GM21423 (cell line): Measurements from ENCODE around the gene MPST.
"Not testable (repeated sequence)": the region's sequence is repeated elsewhere in the genome, so short reads cannot be mapped to it uniquely, and the experiment has no call there.

Experiments used
- ATAC-seq: cut with Tn5 transposase; IDR thresholded peaks from one replicate; pipeline ENCODE4 v1.9.1; 2021; ENCODE audit warnings: mild to moderate bottlenecking, moderate library complexity; ENCODE audit not compliant: unreplicated experiment

The MPST gene

DNA sequence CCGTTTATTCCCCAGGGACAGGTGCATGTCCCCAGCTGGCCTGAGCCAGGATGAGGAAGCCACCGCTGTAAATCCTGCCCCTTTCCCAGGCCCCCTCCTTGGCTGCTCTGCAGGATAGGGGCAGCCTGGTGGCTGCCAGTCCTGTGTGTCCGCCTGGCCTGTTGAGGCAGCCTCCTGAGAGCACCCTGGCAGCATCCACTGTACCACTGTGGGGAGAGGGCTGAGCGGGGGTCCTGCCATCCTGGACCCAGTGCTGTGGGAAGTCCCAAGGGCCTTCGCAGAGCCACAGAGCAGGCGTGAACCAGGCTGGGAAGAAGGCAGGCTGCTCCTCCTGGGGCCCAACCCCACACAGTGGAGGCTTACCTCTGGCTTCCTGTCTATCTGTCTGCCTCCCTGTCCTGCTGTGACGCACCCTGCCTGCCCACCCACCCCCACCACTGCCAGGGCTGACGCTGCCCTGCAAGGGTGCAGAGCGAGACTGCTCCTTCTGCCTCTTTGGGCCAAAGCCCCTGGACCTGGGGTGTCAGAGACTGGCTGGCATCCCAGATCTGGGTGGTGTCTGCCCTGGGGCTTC is 40.4 kb downstream of the MPST start:
- ATAC-seq: no peak

DNA sequence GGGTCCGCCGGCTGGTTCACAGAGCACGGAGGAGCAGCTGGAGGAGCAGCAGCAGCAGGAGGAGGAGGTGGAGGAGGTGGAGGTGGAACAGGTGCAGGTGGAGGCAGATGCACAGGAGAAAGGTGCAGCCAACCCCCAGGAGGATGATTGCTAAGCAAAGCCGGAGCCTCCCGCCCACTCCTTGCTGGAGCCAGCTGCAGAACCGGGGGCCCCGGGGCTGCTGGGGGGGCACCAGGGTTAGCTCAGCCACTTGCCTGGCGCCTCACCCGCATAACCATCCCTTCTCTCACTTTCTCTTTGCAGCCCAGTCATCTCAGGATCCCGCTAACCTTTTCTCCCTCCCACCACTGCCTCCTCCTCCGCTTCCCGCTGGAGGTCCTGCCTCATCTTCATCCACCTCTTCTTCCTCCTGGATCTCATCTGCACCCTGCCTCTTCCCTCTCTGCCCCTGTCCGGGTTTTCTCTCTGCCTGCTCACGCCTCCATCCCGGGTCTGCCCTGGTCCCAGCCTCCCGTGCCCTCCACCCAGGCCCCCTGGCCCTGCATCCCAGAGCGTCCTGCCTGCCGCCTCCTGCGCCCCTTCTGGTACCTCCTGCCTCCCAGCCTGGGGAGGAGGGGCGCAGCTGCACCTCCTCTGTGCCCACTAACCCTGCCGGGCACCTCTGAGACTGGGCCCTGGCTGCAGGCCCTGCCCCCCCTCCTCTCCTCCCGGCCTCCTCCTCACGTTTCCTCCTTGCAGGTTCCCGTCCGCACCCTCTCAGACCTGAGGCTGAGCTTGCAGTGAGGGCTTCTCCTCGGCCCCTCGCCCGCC is 41.5 kb downstream of the MPST start:
- ATAC-seq: no peak

DNA sequence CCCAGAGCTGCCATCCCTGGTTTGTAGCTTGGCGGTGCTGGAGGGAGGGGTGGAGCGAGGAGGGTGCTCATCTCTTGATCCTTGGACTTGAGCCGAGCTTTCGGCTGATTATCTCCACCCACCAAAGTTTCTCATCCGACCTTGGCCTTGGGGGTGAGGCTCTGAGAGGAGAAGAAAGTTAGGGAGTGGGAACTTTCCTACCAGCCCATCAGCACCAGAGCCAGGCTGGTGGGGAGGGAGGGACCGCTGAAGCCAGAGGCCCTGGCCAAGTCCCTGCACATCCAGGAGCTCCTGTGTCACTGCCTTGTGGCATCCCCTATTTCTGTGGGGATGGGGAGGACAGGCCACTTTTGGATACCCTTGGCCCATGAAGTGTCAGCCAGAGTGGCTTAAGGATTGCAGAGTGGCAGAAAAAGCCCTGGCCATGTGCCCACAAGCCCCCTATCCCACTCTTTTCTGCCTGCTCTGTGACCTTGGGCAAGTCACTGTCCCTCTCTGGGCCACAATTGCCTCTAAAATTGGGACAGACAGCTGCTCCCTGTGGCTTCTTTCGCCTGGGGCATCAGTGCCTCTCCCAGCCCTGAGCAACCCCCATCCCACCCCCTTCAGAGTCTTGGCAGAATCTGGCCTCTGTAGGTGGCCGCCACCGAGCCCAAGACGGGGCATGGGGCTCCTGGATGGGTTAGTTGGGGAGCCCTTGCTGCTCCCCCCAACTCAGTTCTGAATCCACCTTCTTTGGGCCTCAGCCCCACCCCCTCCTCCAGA is 42.3 kb downstream of the MPST start:
- ATAC-seq: no peak

DNA sequence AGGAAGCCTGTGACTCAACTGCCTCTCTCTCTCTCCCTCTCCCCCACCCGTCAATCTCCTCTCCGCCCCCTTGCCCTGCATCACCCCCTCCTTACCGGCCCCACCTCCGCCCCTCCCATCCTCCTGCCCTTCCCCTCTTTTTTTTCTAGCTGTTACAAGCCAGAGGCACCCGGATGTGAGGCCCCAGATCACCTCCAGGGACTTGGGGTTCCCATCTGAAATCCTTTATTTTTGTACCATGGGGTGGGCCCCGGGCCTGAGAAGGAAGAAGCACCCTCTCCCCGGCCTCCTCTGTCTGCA is 42.8 kb downstream of the MPST start:
- ATAC-seq: no peak

DNA sequence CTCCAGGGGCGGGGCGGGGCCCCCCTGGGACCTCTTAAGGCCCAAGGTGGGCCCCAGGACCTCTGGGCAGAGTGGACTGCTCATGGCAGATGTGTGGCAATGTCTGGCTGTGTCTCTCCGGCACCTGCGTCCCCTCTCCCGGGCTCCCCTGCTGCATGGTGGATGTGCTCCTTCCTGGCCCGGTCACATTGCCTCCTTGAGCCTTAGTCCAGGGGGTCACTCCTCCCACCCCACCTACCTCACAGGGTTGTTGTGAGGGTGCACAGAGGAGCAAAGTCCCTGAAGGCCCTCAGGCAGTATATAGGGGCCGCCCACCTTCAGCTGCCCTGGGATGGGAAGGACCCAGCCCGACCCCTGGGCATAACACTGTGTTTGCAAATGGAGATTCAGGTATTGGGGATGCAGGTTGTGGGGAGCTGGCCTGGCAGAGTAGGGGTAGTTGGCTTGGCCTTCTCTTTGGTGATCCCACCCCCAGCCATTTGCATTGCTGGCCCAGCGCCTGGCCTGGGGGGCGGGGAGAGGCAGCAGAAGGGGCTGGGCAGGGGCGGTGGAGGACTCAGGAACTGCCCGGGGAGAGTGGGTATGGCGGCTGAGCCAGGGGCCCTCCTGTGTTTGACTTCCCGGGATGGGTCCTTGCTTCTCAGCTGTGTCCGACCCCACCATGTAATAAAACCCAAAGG is 43.3 kb downstream of the MPST start:
- no peak for ATAC-seq

DNA sequence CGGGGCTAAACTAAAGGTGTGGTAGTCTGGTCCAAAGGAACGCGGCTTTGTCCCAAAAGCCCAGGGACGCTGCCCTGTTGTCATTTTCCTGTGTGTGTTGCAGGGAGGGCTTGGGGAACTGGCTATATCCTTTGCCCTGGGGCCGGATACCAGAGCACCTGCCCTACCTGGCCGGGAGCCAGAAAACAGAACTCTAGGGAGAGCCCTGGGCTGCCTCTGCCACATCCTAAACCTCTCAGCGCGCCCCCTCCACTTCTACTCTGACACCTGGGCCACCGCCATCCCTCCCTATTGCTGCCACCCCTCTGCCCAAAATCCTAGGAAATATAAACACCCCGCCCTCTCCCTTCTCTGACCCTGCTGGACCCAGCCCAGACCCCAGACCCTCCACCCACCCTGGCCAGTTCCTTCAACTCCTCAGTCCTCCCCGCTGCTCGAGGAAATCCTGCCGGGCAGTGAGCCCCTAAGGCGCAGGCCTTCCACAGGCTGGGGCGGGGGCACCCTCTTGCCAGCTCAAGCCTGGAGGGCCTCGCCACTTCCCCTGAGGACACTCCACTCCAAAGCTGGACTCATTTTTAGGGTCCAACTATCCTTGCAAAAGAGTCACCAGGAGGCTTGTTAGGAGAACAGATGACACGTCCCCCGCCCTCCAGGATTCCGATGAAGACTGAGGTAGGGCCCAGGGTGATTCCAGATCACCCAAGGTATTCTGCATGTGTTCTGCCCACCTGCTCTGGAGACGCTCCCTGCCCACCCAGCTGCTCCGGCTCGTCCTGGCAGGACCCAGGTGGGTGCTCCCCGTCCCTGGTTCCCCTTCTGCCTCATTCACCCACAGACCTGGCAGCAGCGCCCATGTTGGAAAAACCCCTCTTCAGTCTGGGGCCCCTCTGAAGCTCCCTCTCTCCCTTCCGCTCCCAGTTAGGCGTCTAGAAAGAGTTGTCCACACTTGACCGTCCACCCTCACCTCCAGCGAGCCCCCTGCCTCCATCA is 44.2 kb downstream of the MPST start:
- no peak for ATAC-seq

DNA sequence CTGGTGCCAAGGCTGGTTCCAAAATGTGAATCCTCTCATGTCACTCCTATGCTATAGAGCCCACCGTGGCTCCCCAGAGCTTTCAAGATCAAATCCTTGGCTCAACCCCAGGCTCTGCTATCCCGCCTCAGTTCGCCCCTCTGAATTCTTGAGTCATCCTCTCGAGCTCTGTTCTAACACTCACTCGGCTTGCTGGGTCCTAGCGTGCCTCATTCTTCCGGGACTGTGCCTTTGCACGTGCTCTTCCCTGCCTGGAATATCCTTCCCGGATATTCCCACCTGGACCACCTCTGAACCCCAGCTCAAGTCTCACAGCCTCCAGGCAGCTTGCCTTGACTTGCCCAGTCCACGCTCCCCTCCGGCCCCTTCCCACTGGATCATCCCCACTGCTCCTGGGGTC is 45.0 kb downstream of the MPST start:
- ATAC-seq: no peak

DNA sequence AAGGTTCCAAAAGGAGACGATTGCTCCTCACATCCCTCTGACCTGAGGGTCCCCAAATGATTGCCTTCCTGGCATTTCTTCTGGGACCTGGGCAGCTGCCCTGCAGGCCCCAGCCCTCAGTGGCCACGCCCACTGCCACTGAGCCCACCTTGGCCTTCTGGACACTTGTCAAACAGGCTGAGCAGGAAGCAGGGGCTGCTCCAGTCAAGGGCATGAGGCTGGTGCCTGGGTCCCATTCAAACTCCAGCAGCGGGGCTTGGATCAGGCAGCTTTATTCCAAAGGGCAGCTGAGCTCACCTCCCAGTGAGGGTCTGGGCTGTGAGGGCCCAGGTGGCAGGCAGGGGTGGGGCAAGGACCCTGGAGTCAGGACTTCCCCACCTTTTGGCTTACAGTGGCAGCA is 45.6 kb downstream of the MPST start:
- ATAC-seq: no peak

DNA sequence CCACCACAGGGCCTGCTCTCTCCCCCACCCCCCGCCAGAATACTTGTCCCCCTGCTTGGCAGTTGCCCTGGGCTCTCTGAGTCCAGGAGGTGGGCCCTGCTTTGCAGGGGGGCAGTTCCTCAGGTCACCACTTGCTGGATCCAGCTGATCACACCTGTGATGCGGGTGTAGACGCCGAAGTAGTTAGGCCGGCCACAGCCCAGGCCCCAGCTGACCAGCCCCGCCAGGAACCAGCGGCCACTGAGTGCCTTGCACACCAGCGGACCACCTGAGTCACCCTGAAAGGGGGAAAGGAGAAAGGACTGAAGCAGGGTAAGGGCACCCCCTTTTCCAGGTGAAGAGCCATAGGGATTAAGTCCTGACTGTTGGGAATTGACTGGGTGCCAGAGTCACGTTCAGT is 46.4 kb downstream of the MPST start:
- ATAC-seq: no peak

DNA sequence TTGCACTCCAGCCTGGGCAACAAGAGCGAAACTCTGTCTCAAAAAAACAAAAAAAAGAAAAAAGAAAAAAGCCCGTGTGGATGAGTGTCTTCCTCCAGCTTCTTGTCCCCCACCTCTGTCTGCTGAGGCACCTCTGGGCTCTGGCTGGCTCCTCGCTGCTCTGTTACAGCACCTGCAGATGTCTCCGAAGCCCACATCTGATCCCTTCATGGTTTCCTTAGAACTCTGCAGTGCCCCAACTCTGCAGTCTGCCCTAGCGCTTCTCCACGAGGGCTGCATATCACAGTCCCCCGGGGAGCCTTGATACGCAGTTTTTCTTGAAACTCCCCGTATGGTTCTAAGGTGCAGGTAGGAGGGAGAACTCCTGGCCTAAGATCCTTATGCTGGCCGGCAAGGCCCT is 47.9 kb downstream of the MPST start:
- no peak for ATAC-seq

DNA sequence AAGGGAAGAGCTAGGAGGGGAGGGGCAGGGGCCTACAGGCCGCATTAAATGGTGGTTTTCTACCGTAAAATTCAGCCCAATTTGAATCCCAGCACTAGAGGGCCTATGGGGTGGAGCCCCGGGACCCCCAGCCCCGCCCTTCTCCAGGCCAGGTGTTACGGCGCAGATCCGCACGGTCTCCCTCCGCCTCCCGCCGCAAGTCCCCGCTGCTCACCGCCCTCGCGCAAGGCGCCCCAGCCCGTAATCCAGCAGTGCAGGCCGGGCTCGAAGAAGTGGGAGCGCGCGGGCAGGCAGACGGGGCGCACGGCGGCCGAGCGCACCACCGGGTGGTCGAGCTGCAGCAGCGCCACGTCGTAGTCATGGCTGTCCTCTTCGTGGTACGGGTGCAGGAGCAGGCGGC is 49.3 kb downstream of the MPST start:
- no peak for ATAC-seq

DNA sequence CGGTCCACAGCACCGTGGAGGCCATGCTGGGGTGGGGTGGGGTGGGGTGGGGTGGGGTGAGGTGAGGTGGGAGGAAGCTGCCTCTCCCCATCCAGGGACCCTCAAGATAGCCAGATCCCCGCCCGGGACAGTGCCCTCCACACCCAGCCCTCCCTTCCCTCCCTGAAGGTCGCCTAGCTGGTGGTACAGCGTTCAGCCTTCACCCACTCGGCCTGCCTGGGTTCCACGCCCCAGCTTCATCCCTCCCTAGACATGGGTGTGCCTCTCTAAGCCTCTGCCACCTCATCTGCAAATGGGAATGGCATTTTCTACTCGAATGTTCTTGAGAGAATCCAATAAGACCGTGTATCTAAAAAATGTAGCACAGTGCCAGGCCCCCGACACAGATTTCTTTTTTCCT is 49.8 kb downstream of the MPST start:
- ATAC-seq: no peak

DNA sequence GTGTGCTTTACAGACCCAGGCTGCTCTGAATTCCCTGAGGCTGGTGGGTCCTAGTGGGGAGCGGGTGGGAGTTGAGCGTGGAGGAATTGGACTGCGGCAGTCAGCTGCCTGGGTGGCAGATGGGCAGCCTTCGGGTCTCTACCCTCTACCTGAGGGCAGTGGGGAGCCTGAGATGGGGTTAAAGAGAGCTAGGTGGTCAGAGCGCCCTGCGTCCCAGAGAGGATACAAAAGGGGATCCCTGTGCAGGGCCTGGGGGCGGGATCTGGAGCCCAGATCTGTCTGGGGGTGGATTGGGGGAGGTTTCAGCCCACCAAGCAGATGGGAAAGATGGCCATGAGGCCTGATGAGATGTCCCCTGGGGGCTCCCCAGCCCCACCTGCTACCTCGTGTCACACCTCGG is 50.2 kb downstream of the MPST start:
- ATAC-seq: no peak

DNA sequence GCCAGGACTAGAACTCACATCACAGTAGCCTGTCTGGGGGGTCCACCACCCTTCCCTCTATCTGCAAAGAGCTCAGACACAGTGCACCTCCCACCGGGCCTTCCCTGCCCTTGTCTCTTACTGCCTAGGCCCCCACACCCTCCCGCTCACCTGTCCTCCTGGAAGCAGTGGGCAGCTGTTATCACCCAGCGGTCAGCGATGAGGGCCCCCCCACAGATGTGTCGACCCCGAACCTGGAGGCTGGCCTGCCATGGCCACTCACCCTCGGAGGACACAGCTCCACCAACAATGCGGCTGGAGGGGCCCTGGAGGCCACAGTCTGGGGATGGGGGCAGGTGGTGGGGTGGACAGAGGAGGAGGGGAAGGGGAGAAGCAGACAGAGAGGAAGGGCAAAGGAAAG is 50.8 kb downstream of the MPST start:
- no peak for ATAC-seq

DNA sequence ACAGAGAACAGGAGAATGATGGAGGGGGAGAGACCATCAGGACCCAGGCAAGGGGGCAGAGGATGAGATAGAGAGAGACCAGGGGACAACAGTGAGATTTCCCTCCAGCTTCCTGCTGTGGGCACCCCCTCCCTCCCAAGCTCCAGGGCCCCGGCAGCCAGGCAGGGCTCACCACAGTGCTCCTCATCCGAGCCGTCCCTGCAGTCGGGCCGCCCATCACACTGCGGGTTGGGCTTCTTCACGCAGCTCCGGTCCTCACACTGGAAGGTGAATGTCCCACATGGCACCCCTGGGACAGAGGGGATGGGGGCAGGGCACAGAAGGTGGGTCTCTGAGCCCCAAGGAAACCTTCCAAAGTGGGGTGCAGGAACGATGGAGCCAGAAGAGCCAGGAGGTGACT is 51.2 kb downstream of the MPST start:
- ATAC-seq: no peak

DNA sequence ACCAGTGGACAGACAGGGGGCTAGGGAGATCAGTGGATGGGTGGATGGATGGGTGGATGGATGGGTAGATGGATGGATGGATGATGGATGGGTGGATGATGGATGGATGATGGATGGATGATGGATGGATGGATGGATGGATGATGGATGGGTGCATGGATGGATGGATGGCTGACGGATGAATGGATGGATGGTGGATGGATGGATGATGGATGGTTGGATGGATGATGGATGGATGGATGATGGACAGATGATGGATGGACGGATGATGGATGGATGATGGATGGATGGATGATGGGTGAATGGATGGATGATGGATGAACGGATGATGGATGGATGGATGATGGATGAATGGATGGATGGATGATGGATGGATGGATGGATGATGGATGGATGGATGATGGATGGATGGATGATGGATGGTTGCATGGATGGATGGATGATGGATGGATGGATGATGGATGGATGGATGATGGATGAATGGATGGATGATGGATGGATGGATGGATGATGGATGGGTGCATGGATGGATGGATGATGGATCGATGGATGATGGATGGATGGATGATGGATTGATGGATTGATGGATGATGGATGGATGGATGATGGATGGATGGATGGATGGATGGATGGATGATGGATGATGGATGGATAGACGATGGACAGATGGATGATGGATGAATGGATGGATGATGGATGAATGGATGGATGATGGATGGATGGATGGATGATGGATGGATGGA is 52.5 kb downstream of the MPST start:
- ATAC-seq: not testable (repeated sequence)

DNA sequence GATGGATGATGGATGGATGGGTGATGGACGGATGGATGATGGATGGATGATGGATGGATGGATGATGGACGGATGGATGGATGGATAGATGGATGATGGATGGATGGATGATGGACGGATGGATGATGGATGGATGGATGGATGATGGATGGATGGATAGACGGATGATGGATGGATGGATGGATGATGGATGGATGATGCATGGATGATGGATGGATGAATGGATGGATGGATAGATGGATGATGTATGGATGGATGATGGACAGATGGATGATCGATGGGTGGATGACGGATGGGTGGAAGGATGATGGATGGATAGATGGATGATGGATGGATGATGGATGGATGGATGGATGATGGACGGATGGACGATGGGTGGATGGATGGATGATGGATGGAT is 53.1 kb downstream of the MPST start:
- ATAC-seq: no peak

DNA sequence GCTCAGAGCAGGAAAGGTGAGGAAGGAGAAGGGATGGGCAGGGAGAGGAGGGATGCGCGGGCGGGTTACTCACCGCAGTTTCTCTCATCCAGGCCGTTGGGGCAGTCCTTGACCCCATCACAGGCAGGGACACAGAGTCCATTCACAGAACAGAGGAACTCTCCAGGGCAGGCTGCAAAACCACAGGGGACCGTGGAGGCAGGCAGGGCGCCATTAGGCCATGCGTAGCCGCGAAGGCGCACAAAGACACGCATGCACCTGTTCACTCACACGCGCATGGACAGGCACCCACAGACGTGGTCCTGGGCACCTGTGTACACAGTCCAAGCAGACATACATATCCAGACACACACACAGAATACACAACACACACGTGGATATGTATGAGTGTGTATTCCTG is 55.0 kb downstream of the MPST start:
- ATAC-seq: no peak

DNA sequence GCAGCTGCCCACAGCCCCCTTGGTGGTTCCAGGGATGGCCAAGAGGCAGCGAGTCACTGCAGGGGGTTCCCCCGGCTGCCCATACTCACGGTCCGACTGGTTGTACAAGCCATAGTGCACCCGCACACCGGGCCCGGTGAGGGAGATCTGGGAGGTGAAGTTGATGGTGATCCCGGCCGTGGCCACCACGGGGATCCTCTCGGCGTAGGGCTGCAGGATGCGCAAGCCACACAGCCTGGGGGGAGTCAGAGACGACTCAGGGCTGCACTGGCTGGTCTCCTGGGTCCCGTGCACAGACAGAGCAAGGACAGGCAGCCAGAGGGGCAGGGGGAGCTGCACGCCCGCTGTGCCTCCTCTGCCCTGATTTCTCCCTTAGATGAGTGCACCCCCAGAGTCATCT is 55.5 kb downstream of the MPST start:
- no peak for ATAC-seq
